H1 (cell line): ENCODE data around the gene SLC13A5. TPM values are rescaled to one million over a fixed set of nuclear protein-coding genes. Genes with fewer than 3 reads are reported as not detected.

Experiments
- CTCF ChIA-PET: fragments of 300-600 bp; sonication (Branson Sonifier 250); formaldehyde crosslinking; loops from one replicate; lab custom pipeline; 2021; ENCODE audit not compliant: partially characterized antibody; lab: Charles Lee
- POLR2A ChIA-PET: fragments of 300-600 bp; sonication (Branson Sonifier 250); formaldehyde crosslinking; loops from one replicate; lab custom pipeline; 2021; ENCODE audit warnings: inconsistent platforms; ENCODE audit not compliant: partially characterized antibody; lab: Charles Lee
- DNase-seq, 2 experiments: peaks; one replicate each; pipeline versions ENCODE4 v3.0.0 to v3.0.0-alpha.2; 2010 to 2022; ENCODE audit warnings: low spot score in 2 of 2, low read depth in 1 of 2, mixed read lengths in 1 of 2
- FAIRE-seq: peaks from 2 replicates; lab custom pipeline; 2011; peaks lifted over from hg19 to GRCh38; lab: Jason Lieb, UNC
- H2AFZ ChIP-seq: 2 replicates; pipeline ENCODE4 v1.8.1; 2012; ENCODE audit warnings: low read length, inconsistent platforms
- H2AK5ac ChIP-seq: 2 replicates; pipeline ENCODE4 v1.6.1; 2013; ENCODE audit warnings: low read depth, low read length
- H2BK120ac ChIP-seq: replicated peaks from 2 replicates; pipeline ENCODE3; 2013; ENCODE audit warnings: low read depth, low read length, inconsistent platforms
- H2BK12ac ChIP-seq: 2 replicates; pipeline ENCODE4 v1.6.1; 2013; ENCODE audit warnings: low read depth, low read length
- H2BK15ac ChIP-seq: 2 replicates; pipeline ENCODE4 v1.6.1; 2013; ENCODE audit warnings: low read length
- H2BK20ac ChIP-seq: 2 replicates; pipeline ENCODE4 v1.6.1; 2013; ENCODE audit warnings: low read length
- H2BK5ac ChIP-seq: 2 replicates; pipeline ENCODE4 v1.6.1; 2013; ENCODE audit warnings: low read depth, low read length
- H3K14ac ChIP-seq: 2 replicates; pipeline ENCODE4 v1.6.1; 2013; ENCODE audit warnings: inconsistent platforms; ENCODE audit not compliant: insufficient read length
- H3K18ac ChIP-seq: 2 replicates; pipeline ENCODE4 v1.6.1; 2013; ENCODE audit warnings: low read length; ENCODE audit errors: extremely low read depth
- H3K23ac ChIP-seq: 2 replicates; pipeline ENCODE4 v1.6.1; 2013; ENCODE audit warnings: inconsistent platforms; ENCODE audit not compliant: insufficient read length
- H3K23me2 ChIP-seq: 2 replicates; pipeline ENCODE4 v1.6.1; 2013; ENCODE audit warnings: low read depth, low read length
- H3K27ac ChIP-seq: 2 replicates; pipeline ENCODE4 v1.6.1; 2011; ENCODE audit warnings: low read depth, low read length, inconsistent platforms
- H3K27me3 ChIP-seq, 4 experiments: replicated peaks in 1 of 4; 1 replicate in 1 of 4; 2 replicates in 3 of 4; pipeline versions ENCODE4 v1.6.1 to v1.8.1; 2011 to 2013; ENCODE audit warnings: low read length in 3 of 4, mild to moderate bottlenecking in 3 of 4, inconsistent platforms in 2 of 4, mixed read lengths in 2 of 4, moderate library complexity in 1 of 4; ENCODE audit not compliant: control insufficient read depth in 3 of 4, insufficient read depth in 3 of 4; ENCODE audit errors: extremely low read depth in 1 of 4
- H3K36me3 ChIP-seq, 4 experiments: 2 replicates each; pipeline versions ENCODE4 v1.6.1 to v1.8.1; 2011 to 2013; ENCODE audit warnings: mild to moderate bottlenecking in 4 of 4, low read length in 3 of 4, moderate library complexity in 2 of 4, control low read depth in 1 of 4, inconsistent platforms in 1 of 4; ENCODE audit not compliant: insufficient read depth in 4 of 4, control insufficient read depth in 2 of 4
- H3K4ac ChIP-seq: replicated peaks from 2 replicates; pipeline ENCODE3; 2013; ENCODE audit warnings: low read length, low read depth, mixed read lengths, inconsistent platforms; ENCODE audit not compliant: insufficient read length
- H3K4me1 ChIP-seq, 4 experiments: replicated peaks in 1 of 4; 1 replicate in 1 of 4; 2 replicates in 3 of 4; pipeline versions ENCODE4 v1.6.1 to v1.8.1; 2011 to 2013; ENCODE audit warnings: low read length in 3 of 4, inconsistent platforms in 2 of 4, mixed read lengths in 1 of 4; ENCODE audit not compliant: insufficient read depth in 4 of 4, control insufficient read depth in 3 of 4
- H3K4me2 ChIP-seq, 2 experiments: 2 replicates each; pipeline versions ENCODE4 v1.6.1 to v1.8.1; 2011 to 2013; ENCODE audit warnings: low read depth in 2 of 2, low read length in 2 of 2, control low read depth in 1 of 2, inconsistent platforms in 1 of 2, mild to moderate bottlenecking in 1 of 2; ENCODE audit not compliant: insufficient read depth in 1 of 2
- H3K4me3 ChIP-seq, 4 experiments: fragments of 200-600, 300-600 bp in 1 of 4; sonication (generic), shearing (Covaris generic), sonication (Bioruptor Twin) in 1 of 4; 2 replicates each; pipeline versions ENCODE4 v1.5.1 to v1.8.1; 2011 to 2016; ENCODE audit warnings: low read length in 4 of 4, low read depth in 3 of 4, control low read depth in 2 of 4, inconsistent platforms in 2 of 4, mild to moderate bottlenecking in 2 of 4, mixed read lengths in 1 of 4, moderate library complexity in 1 of 4; ENCODE audit not compliant: insufficient read depth in 2 of 4; ENCODE audit errors: extremely low read depth in 1 of 4
- H3K56ac ChIP-seq: replicated peaks from 2 replicates; pipeline ENCODE3; 2013; ENCODE audit warnings: low read depth, mild to moderate bottlenecking, mixed read lengths, low read length, inconsistent platforms; ENCODE audit not compliant: insufficient read length
- H3K79me1 ChIP-seq: 2 replicates; pipeline ENCODE4 v1.6.1; 2013; ENCODE audit warnings: low read depth, low read length, control low read depth
- H3K79me2 ChIP-seq, 2 experiments: 2 replicates each; pipeline versions ENCODE4 v1.6.1 to v1.8.1; 2012 to 2013; ENCODE audit warnings: low read length in 2 of 2, mild to moderate bottlenecking in 2 of 2, inconsistent platforms in 1 of 2; ENCODE audit not compliant: insufficient read depth in 2 of 2, control insufficient read depth in 1 of 2
- H3K9ac ChIP-seq, 4 experiments: replicated peaks in 1 of 4; 1 replicate in 1 of 4; 2 replicates in 3 of 4; pipeline versions ENCODE4 v1.6.1 to v1.8.1; 2011 to 2013; ENCODE audit warnings: low read depth in 3 of 4, low read length in 3 of 4, control low read depth in 2 of 4, mild to moderate bottlenecking in 2 of 4, moderate library complexity in 2 of 4, inconsistent platforms in 1 of 4; ENCODE audit errors: extremely low read depth in 1 of 4
- H3K9me3 ChIP-seq, 2 experiments: 2 replicates each; pipeline versions ENCODE4 v1.6.1 to v1.8.1; 2012 to 2013; ENCODE audit warnings: mild to moderate bottlenecking in 2 of 2, moderate library complexity in 2 of 2, control low read depth in 1 of 2, inconsistent platforms in 1 of 2, low read depth in 1 of 2, low read length in 1 of 2, mixed read lengths in 1 of 2; ENCODE audit not compliant: insufficient read depth in 2 of 2
- H4K20me1 ChIP-seq, 2 experiments: replicated peaks in 1 of 2; 2 replicates each; pipeline versions ENCODE3 to v1.8.1; 2011 to 2013; ENCODE audit warnings: inconsistent platforms in 2 of 2, low read length in 2 of 2, mild to moderate bottlenecking in 1 of 2; ENCODE audit not compliant: insufficient read depth in 2 of 2, control insufficient read depth in 1 of 2
- H4K5ac ChIP-seq: 2 replicates; pipeline ENCODE4 v1.6.1; 2013; ENCODE audit warnings: low read length, low read depth, mixed read lengths, inconsistent platforms; ENCODE audit not compliant: insufficient read length
- H4K8ac ChIP-seq: 2 replicates; pipeline ENCODE4 v1.8.0; 2013; ENCODE audit warnings: mild to moderate bottlenecking, moderate library complexity, low read length, inconsistent platforms; ENCODE audit not compliant: insufficient read depth; ENCODE audit errors: extremely low read depth
- H4K91ac ChIP-seq: replicated peaks from 2 replicates; pipeline ENCODE3; 2013; ENCODE audit warnings: low read length, mixed read lengths, inconsistent platforms; ENCODE audit not compliant: insufficient read length
- CTBP2 ChIP-seq: IDR thresholded peaks from 2 replicates; pipeline ENCODE4 v1.7.0; 2011; ENCODE audit warnings: borderline replicate concordance, mild to moderate bottlenecking, moderate library complexity, mixed read lengths, low read length; ENCODE audit not compliant: insufficient read depth, insufficient read length
- EZH2 ChIP-seq: fragments of 200-600 bp; sonication (generic); IDR thresholded peaks from 2 replicates; pipeline ENCODE4 v1.7.1; 2012; ENCODE audit warnings: low read depth, mild to moderate bottlenecking, moderate library complexity, low read length, inconsistent platforms; ENCODE audit not compliant: severe bottlenecking
- GABPA ChIP-seq: IDR thresholded peaks from 2 replicates; pipeline ENCODE4 v1.6.1; 2011; ENCODE audit warnings: mild to moderate bottlenecking, low read length, moderate library complexity, borderline replicate concordance; ENCODE audit not compliant: insufficient read depth
- NRF1 ChIP-seq: IDR thresholded peaks from 2 replicates; pipeline ENCODE4 v1.6.1; 2011; ENCODE audit warnings: mild to moderate bottlenecking, low read depth, low read length, improper control_type of control experiment
- RFX5 ChIP-seq: IDR thresholded peaks from 2 replicates; pipeline ENCODE4 v1.6.1; 2011; ENCODE audit warnings: low read depth, low read length, improper control_type of control experiment, borderline replicate concordance
- SP2 ChIP-seq: IDR thresholded peaks from 2 replicates; pipeline ENCODE4 v1.6.1; 2012; ENCODE audit warnings: mild to moderate bottlenecking, low read length, inconsistent platforms
- WGBS, 2 experiments: shearing (Covaris generic) in 1 of 2; methylation state at CpG; one replicate each; pipeline versions ENCODE4 v1.1.6 to v1.1.7; 2013 to 2015; ENCODE audit warnings: low lambda C conversion rate in 2 of 2, mixed read lengths in 2 of 2, inconsistent platforms in 1 of 2, low coverage in 1 of 2, missing lambda C conversion rate in 1 of 2; ENCODE audit not compliant: insufficient replicate concordance in 2 of 2, insufficient coverage in 1 of 2, insufficient read length in 1 of 2; ENCODE audit errors: extremely low coverage in 1 of 2, missing lambda C conversion rate in 1 of 2; 5-methylcytosine and 5-hydroxymethylcytosine counted together
- polyA plus RNA-seq, 7 experiments: library from polyadenylated mRNA; depleted of rRNA in 3 of 7; stranded (reverse) in 5 of 7; unstranded in 2 of 7; fragments of >200 nt in 5 of 7; fragments of 200-250 nt in 2 of 7; gene quantifications; 1 replicate in 5 of 7; 2 replicates in 1 of 7; 4 replicates in 1 of 7; pipeline versions ENCODE4 v1.2.1 to v1.2.3, GENCODE V29; 2011 to 2013; ENCODE audit warnings: missing spikeins in 2 of 7, mixed read lengths in 2 of 7
- total RNA-seq: library from RNA; stranded (reverse); fragmentation: NEBNext Ultra II Directional; extraction: Animal tissue kit (Norgen Biotek cat#: 25700); gene quantifications from 2 replicates; pipeline ENCODE4 v1.2.1, GENCODE V29; 2021
- TF ChIP-seq, protein P1 (sequence below): IDR thresholded peaks from 2 replicates; pipeline ENCODE4 v1.6.1; 2012; ENCODE audit warnings: inconsistent platforms

The SLC13A5 gene
- total and polyA plus RNA-seq, 2 of the 8 experiments (the other 6 are each of a cell fraction or from before 2014, with no cell fraction given) = 2.1 to 2.6 TPM

DNA sequence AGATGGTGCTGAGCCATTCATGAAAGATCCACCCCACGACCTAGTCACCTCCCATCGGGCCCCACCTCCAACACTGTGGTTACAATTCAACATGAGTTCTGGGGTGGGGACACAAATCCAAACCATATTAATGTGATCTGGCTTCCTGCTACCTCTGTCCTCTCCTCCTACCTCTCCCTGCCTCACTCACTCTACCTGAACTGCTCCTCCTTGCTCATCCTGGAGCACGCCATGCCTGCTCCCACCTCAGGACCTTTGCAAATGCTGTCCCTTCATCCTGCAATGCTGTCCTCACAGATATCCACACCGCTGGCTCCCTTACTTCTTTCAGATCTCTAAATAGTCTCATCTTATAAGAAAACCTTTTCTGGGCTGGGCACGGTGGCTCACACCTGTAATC lies 10.8 kb upstream of the SLC13A5 start:
- Histone ChIP-seq H2BK120ac (no peak overlapping the region), H3K14ac (no peak overlapping the region), H3K27ac (no peak overlapping the region), H3K27me3 (peaks cover 0 to 2% (median 0%) of the 10 kb centered on the region in 4 experiments; a peak in 1 of 7 replicates), H2AFZ (no peak overlapping the region), H3K4me3 (no peak overlapping the region), H4K8ac (no peak overlapping the region; the same call in 1 of the 2 replicates), H3K79me2 (no peaks in the 10 kb centered on the region), H2BK20ac (no peak overlapping the region), H3K4me2 (no peak overlapping the region), H3K18ac (no peak overlapping the region), H3K4ac (no peak overlapping the region), H3K23ac (no peak overlapping the region), H3K56ac (no peak overlapping the region), H2BK5ac (no peak overlapping the region), H3K9ac (no peak overlapping the region; a peak in 1 of 7 replicates), H4K5ac (no peak overlapping the region), H2AK5ac (no peak overlapping the region), H4K91ac (no peak overlapping the region), H3K79me1 (no peaks in the 10 kb centered on the region), H3K23me2 (no peaks in the 10 kb centered on the region), H3K4me1 (no peaks in the 10 kb centered on the region), H2BK15ac (no peak overlapping the region), H3K9me3 (no peaks in the 10 kb centered on the region), H4K20me1 (no peaks in the 10 kb centered on the region), H3K36me3 (no peaks in the 10 kb centered on the region), H2BK12ac (no peak overlapping the region)
- CTCF ChIA-PET = no interaction called here
- FAIRE-seq (no peak), DNase-seq (no peak)
- POLR2A ChIA-PET = no interaction called here
- WGBS, 2 experiments = 85% methylated on average over 5 of the region's 5 CpGs; no CpG with 5 or more reads in 1 of the 2 experiments
- TF ChIP-seq, protein P1, sequence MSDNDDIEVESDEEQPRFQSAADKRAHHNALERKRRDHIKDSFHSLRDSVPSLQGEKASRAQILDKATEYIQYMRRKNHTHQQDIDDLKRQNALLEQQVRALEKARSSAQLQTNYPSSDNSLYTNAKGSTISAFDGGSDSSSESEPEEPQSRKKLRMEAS = no peak
- no peak for TF ChIP-seq SP2
- no peak for TF ChIP-seq CTBP2
- no peak for TF ChIP-seq RFX5
- TF ChIP-seq EZH2 = no peak
- TF ChIP-seq GABPA = no peak
- TF ChIP-seq NRF1 = no peak
